ENCODE results near the gene UBE2D1. TPM values are rescaled to one million over a fixed set of nuclear protein-coding genes. Genes with fewer than 3 reads are reported as not detected.

UBE2D1 gene
- polyA plus RNA-seq, 5 donors: 26.8 to 45.4 (median 33.6) TPM

Other genes starting within 250 kb of the UBE2D1 start
- gene IPMK, start 67.1 kb upstream of the UBE2D1 start, polyA plus RNA-seq (ENCODE audit: insufficient read depth in 1 of 5, insufficient read length in 5 of 5, low replicate concordance in 1 of 5): 1 to 10 TPM; 4.4 to 8.9 (median 7.1) TPM
- gene CISD1, start 65.8 kb upstream of the UBE2D1 start, polyA plus RNA-seq (ENCODE audit: insufficient read depth in 1 of 5, insufficient read length in 5 of 5, low replicate concordance in 1 of 5): 10 to 100 TPM; 19.1 to 26.3 (median 22.4) TPM
- gene TFAM, start 50.4 kb downstream of the UBE2D1 start, polyA plus RNA-seq (ENCODE audit: insufficient read depth in 1 of 5, insufficient read length in 5 of 5, low replicate concordance in 1 of 5): 10 to 100 TPM; 45.4 to 72.9 (median 66.0) TPM
- 10 to 100 TPM; 27.2 to 43.9 (median 37.5) TPM for gene BICC1, start 177.9 kb downstream of the UBE2D1 start, polyA plus RNA-seq (ENCODE audit: insufficient read depth in 1 of 5, insufficient read length in 5 of 5, low replicate concordance in 1 of 5)